ENCODE results near the gene LSM4. TPM values are rescaled to one million over a fixed set of nuclear protein-coding genes. Genes with fewer than 3 reads are reported as not detected.
A peak's percentile ranks its signal among the peaks of the same experiment; 100 is the strongest.

LSM4 gene
- total and polyA plus RNA-seq, 2 of the 13 experiments (the other 11 are each of a cell fraction or from before 2014, with no cell fraction given) = 65.8 to 166 TPM

GRCh38 chr19:18292810-18293641 is 29.9 kb downstream of the LSM4 start (continued):
- TF ChIP-seq TRAFD1 (CRISPR knock-in tag; IDR thresholded peaks at IDR 0.05; ENCODE audit: borderline replicate concordance) (no peak), ZNF772 (CRISPR knock-in tag; IDR thresholded peaks at IDR 0.05) (0 out of 2 replicates have a peak, but pooled peaks have one; percentile 39), ZBTB38 (CRISPR knock-in tag; IDR thresholded peaks at IDR 0.05) (0 out of 2 replicates have a peak, but pooled peaks have one; percentile 19), ZBTB8A (CRISPR knock-in tag; IDR thresholded peaks at IDR 0.05; ENCODE audit: borderline replicate concordance, low read depth) (no peak), RELA (CRISPR knock-in tag; IDR thresholded peaks at IDR 0.05) (no peak), ZNF589 (CRISPR knock-in tag; conservative IDR thresholded peaks at IDR 0.05) (no peak), ZNF550 (CRISPR knock-in tag; IDR thresholded peaks at IDR 0.05; ENCODE audit: borderline replicate concordance) (no peak), FOXM1 (CRISPR knock-in tag; IDR thresholded peaks at IDR 0.05) (no peak), KLF15 (CRISPR knock-in tag; IDR thresholded peaks at IDR 0.05; ENCODE audit: borderline replicate concordance) (no peak), ZSCAN21 (CRISPR knock-in tag; IDR thresholded peaks at IDR 0.05; ENCODE audit: borderline replicate concordance) (no peak), HMGXB4 (CRISPR knock-in tag; IDR thresholded peaks at IDR 0.05; ENCODE audit: borderline replicate concordance in 1 of 2, low read depth in 1 of 2) (peak in 1 of 2 experiments; percentile 27; a peak in 1 of 4 replicates), ARNT (IDR thresholded peaks at IDR 0.05) (no peak), GLMP (CRISPR knock-in tag; IDR thresholded peaks at IDR 0.05; ENCODE audit: borderline replicate concordance) (no peak), CCDC6 (CRISPR knock-in tag; IDR thresholded peaks at IDR 0.05) (no peak), TARDBP (CRISPR knock-in tag; IDR thresholded peaks at IDR 0.05) (0 out of 2 replicates have a peak, but pooled peaks have one; percentile 34)
